ENCODE results near the gene ZNF691.

The ZNF691 gene

GRCh38 chr1:42821690-42822089, 24.7 kb upstream of the ZNF691 start:
- no peak overlapping the region for H3K4me3 ChIP-seq (ENCODE audit: low read depth, low read length)
- no peak for TF ChIP-seq CTCF (IDR thresholded peaks at IDR 0.05; ENCODE audit: borderline replicate concordance, insufficient read depth, low read depth, low read length)

GRCh38 chr1:42822800-42823392, 23.5 kb upstream of the ZNF691 start:
- H3K4me3 ChIP-seq (ENCODE audit: low read depth, low read length), result no peak overlapping the region
- no peak for TF ChIP-seq CTCF (IDR thresholded peaks at IDR 0.05; ENCODE audit: borderline replicate concordance, insufficient read depth, low read depth, low read length)

GRCh38 chr1:42824481-42825035, 21.9 kb upstream of the ZNF691 start:
- no peak for TF ChIP-seq CTCF (IDR thresholded peaks at IDR 0.05; ENCODE audit: borderline replicate concordance, insufficient read depth, low read depth, low read length)
- H3K4me3 ChIP-seq (ENCODE audit: low read depth, low read length), result no peak overlapping the region

GRCh38 chr1:42825036-42825851, 21.2 kb upstream of the ZNF691 start:
- no peak for TF ChIP-seq CTCF (IDR thresholded peaks at IDR 0.05; ENCODE audit: borderline replicate concordance, insufficient read depth, low read depth, low read length)
- no peak overlapping the region for H3K4me3 ChIP-seq (ENCODE audit: low read depth, low read length)

- no peak overlapping the region for H3K4me3 ChIP-seq (ENCODE audit: low read depth, low read length)
- no peak for TF ChIP-seq CTCF (IDR thresholded peaks at IDR 0.05; ENCODE audit: borderline replicate concordance, insufficient read depth, low read depth, low read length)
Observed at GRCh38 chr1:42830631-42831030, 15.8 kb upstream of the ZNF691 start.

GRCh38 chr1:42831273-42831672, 15.1 kb upstream of the ZNF691 start:
- TF ChIP-seq CTCF (IDR thresholded peaks at IDR 0.05; ENCODE audit: borderline replicate concordance, insufficient read depth, low read depth, low read length), result no peak

More at GRCh38 chr1:42831273-42831672, 15.1 kb upstream of the ZNF691 start:
- no peak overlapping the region for H3K4me3 ChIP-seq (ENCODE audit: low read depth, low read length)
